Naive B cell (primary cell): Measurements from ENCODE around the gene STK11IP. TPM values are rescaled to one million over a fixed set of nuclear protein-coding genes. Genes with fewer than 3 reads are reported as not detected.
A peak's percentile ranks its signal among the peaks of the same experiment; 100 is the strongest.

Experiments
- ATAC-seq, 2 donors: fragments of 150-1000 bp; cut with Tn5 transposase; 2 replicates each; pipeline ENCODE4 v1.10.0; 2021; ENCODE audit warnings: low read depth in 2 of 2, mild to moderate bottlenecking in 2 of 2, moderate library complexity in 2 of 2
- DNase-seq: peaks from one replicate; pipeline ENCODE4 v3.0.0; 2022
- H3K27ac Mint-ChIP-seq, 6 donors: one replicate each; pipeline ENCODE4 v1.8.0; 2020 to 2022; ENCODE audit warnings: mild to moderate bottlenecking in 6 of 6, mixed read lengths in 6 of 6, moderate library complexity in 5 of 6, inconsistent platforms in 2 of 6
- H3K27me3 Mint-ChIP-seq, 3 donors: one replicate each; pipeline ENCODE4 v1.8.0; 2021 to 2022; ENCODE audit warnings: mixed read lengths in 3 of 3, mild to moderate bottlenecking in 1 of 3
- H3K36me3 Mint-ChIP-seq, 2 donors: one replicate each; pipeline ENCODE4 v1.8.0; 2020 to 2022; ENCODE audit warnings: mixed read lengths in 2 of 2, inconsistent platforms in 1 of 2, mild to moderate bottlenecking in 1 of 2
- H3K4me1 Mint-ChIP-seq, 3 donors: one replicate each; pipeline ENCODE4 v1.8.0; 2020 to 2022; ENCODE audit warnings: mixed read lengths in 3 of 3, inconsistent platforms in 1 of 3, mild to moderate bottlenecking in 1 of 3, moderate library complexity in 1 of 3
- H3K4me3 Mint-ChIP-seq, 8 donors: one replicate each; pipeline ENCODE4 v1.8.0; 2020 to 2022; ENCODE audit warnings: mild to moderate bottlenecking in 8 of 8, mixed read lengths in 8 of 8, moderate library complexity in 8 of 8, inconsistent platforms in 2 of 8
- H3K9me3 Mint-ChIP-seq, 7 donors: one replicate each; pipeline ENCODE4 v1.8.0; 2020 to 2022; ENCODE audit warnings: mixed read lengths in 7 of 7, mild to moderate bottlenecking in 5 of 7, inconsistent platforms in 2 of 7, moderate library complexity in 1 of 7
- polyA plus RNA-seq, 6 donors: library from polyadenylated mRNA; unstranded; fragments of 300-500 nt; fragmentation: Illumina TruSeq; gene quantifications; one replicate each; pipeline ENCODE4 v1.2.3, GENCODE V29; 2021; ENCODE audit warnings: low read depth in 6 of 6

Gene STK11IP
- polyA plus RNA-seq, 6 donors from 2014 or later = 11.5 to 16.0 (median 13.5) TPM

DNA sequence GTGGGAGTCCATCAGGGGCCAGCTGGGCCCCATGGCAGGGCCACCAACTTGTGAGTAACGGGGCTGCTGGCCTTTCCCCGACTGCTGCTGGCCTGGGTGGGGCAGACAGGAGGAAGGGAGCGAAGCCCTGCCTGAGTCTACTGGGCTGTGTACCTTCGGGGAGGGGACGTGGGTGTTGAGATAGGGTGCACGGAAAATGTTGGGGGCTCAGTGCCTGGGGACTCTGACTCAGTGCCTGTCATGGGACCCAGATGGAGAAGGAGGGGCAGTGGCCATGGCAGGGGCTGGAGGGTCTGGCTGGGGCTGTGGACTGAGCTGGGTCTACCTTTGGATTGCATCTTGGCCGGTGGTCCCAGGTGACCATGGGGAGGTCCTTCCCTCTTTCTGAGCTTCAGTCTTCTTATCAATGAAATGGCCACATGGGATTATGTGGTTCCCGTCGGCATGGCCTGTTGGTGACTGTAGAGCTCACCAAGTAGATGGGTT lies 33.8 kb downstream of the STK11IP start:
- no peak for DNase-seq
- peaks cover 0 to 3% (median 0%) of the 10 kb centered on the region in 7 donors for H3K9me3 Mint-ChIP-seq
- H3K27ac Mint-ChIP-seq = no peak overlapping the region
- no peak for ATAC-seq
- H3K27me3 Mint-ChIP-seq = peaks cover 18 to 69% (median 66%) of the 10 kb centered on the region in 3 donors
- H3K36me3 Mint-ChIP-seq = no peaks in the 10 kb centered on the region
- H3K4me1 Mint-ChIP-seq = peaks cover 14 to 18% (median 15%) of the 10 kb centered on the region in 3 donors
- no peak overlapping the region for H3K4me3 Mint-ChIP-seq

DNA sequence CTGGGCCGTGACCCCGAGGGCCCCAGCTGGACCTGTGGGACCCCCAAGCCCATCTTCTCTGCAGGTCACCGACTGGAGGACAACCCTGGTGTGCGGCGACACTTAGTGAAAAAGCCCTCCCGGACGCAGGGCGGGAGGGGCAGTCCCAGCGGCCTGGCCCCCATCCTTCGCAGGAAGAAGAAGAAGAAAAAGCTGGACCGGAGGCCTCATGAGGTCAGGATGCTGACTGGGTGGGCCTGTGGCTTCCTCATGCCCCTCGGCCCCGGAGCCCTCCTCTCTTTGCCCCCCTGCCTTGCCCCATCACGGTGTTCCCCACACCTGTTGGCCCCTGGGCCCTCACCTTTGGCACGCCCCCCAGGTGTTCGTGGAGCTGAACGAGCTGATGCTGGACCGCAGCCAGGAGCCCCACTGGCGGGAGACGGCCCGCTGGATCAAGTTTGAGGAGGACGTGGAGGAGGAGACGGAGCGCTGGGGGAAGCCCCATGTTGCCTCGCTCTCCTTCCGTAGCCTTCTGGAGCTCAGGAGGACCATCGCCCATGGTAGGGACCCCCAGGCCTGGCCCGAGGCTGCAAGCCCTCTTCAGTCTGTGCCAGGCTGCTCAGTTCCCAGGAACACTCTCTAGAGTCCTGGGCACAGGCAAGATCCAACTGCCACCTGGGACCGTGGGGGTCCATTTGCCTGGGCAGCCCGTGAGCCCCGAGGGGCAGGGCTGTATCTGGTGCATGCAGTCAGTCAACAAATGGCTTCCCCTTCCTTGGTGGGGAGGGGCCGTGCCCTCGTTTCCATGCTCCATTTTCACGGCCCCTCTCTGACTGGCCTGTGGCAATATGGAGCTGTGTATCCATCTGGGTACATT lies 34.5 kb downstream of the STK11IP start:
- Mint-ChIP-seq H3K27ac (no peak overlapping the region), H3K4me1 (peaks cover 8 to 13% (median 9%) of the 10 kb centered on the region in 3 donors), H3K27me3 (peaks cover 16 to 69% (median 66%) of the 10 kb centered on the region in 3 donors), H3K9me3 (peaks cover 0 to 3% (median 0%) of the 10 kb centered on the region in 7 donors), H3K4me3 (no peak overlapping the region), H3K36me3 (no peaks in the 10 kb centered on the region)
- no peak for DNase-seq
- no peak for ATAC-seq

DNA sequence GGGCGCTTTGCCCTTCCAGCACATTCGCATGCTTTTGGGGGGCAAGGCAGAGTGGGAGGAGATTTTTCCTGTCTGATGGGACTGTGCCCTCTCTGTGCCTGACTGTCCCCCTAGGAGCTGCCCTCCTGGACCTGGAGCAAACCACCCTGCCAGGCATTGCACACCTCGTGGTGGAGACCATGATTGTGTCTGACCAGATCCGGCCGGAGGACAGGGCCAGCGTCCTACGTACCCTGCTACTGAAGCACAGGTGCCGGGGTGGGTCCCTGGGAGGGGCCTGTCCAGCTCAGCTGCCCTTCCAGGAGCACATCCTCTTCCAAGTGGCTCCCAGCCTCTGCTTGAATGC lies 35.1 kb downstream of the STK11IP start:
- no peak overlapping the region for H3K27ac Mint-ChIP-seq
- peaks cover 19 to 72% (median 69%) of the 10 kb centered on the region in 3 donors for H3K27me3 Mint-ChIP-seq
- peaks cover 8 to 11% (median 9%) of the 10 kb centered on the region in 3 donors for H3K4me1 Mint-ChIP-seq
- ATAC-seq (no peak), DNase-seq (no peak)
- H3K4me3 Mint-ChIP-seq = no peak overlapping the region
- H3K9me3 Mint-ChIP-seq = peaks cover 0 to 3% (median 0%) of the 10 kb centered on the region in 7 donors
- H3K36me3 Mint-ChIP-seq = no peaks in the 10 kb centered on the region

DNA sequence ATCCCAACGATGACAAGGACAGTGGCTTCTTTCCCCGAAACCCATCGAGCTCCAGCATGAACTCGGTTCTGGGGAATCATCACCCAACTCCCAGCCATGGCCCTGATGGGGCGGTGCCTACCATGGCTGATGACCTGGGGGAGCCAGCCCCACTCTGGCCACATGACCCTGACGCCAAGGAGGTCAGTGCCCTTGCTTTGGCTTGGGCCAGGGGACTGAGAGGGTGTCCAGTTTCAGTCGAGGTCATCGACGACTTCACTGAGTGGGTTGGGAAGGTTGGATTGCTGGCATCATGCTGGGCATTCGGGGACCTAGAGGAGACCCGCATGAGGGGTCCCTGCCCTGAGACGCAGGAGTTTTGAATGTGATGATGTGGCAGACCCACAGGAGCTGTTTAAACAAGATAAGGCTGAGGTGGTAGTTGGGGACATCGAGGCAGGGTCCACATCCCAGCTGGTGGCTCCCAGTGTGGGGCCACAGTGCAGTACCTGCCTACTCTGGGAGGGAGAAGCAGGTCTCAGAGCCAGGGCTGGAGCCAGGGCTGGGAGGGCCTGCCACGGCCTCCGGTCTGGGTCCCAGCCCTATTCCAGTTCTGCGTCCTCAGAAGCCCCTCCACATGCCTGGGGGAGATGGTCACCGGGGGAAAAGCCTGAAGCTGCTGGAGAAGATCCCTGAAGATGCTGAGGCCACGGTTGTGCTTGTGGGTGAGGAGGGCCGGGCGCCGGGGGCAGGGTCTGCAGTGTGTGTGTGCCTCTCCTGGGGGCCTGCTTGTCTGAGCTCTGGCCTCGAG lies 35.8 kb downstream of the STK11IP start:
- no peak for ATAC-seq
- no peaks in the 10 kb centered on the region for H3K36me3 Mint-ChIP-seq
- H3K27ac Mint-ChIP-seq = no peak overlapping the region

DNA sequence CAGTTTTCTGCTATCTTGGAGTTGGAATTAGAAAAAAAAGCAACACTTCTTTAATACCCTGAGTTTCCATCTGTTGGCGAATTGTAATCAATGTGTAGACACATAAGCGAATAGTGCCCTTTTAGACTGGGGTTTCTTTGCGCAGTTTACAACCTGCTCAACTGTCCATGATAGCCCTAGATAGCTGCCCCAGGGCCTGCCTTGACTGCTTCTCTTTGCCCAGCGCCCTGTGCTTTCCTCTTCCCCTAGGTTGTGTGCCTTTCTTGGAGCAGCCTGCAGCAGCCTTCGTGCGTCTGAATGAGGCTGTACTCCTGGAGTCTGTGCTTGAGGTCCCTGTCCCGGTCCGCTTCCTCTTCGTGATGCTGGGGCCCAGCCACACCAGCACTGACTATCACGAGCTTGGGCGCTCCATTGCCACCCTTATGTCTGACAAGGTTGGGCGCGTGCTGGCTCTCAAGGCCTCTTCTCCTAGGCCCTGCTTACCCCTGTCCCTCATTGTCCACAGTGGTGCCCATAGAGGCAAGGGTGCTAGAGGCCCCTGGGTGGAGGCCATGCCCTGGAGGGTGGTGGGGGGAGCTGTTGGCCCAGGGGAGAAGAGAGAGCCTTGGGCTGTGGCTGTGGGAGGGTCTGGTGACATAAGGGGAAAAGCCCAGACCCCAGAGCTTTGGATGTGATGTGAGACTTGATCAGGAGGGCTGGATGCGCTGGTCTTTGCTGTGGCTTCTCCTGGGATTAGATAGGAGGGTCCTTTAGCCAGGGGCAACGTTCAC lies 36.7 kb downstream of the STK11IP start:
- Mint-ChIP-seq H3K36me3 (no peaks in the 10 kb centered on the region), H3K27me3 (peaks cover 22 to 70% (median 66%) of the 10 kb centered on the region in 3 donors), H3K27ac (no peak overlapping the region), H3K9me3 (peaks cover 0 to 3% (median 0%) of the 10 kb centered on the region in 7 donors), H3K4me3 (no peak overlapping the region), H3K4me1 (peaks cover 0 to 3% (median under 1%) of the 10 kb centered on the region in 3 donors)
- no peak for DNase-seq
- no peak for ATAC-seq

More for the DNA sequence above, 35.8 kb downstream of the STK11IP start:
- H3K4me1 Mint-ChIP-seq = peaks cover 5 to 11% (median 9%) of the 10 kb centered on the region in 3 donors
- DNase-seq = no peak
- H3K9me3 Mint-ChIP-seq = peaks cover 0 to 3% (median 0%) of the 10 kb centered on the region in 7 donors
- H3K27me3 Mint-ChIP-seq = peaks cover 19 to 71% (median 70%) of the 10 kb centered on the region in 3 donors
- H3K4me3 Mint-ChIP-seq = no peak overlapping the region

DNA sequence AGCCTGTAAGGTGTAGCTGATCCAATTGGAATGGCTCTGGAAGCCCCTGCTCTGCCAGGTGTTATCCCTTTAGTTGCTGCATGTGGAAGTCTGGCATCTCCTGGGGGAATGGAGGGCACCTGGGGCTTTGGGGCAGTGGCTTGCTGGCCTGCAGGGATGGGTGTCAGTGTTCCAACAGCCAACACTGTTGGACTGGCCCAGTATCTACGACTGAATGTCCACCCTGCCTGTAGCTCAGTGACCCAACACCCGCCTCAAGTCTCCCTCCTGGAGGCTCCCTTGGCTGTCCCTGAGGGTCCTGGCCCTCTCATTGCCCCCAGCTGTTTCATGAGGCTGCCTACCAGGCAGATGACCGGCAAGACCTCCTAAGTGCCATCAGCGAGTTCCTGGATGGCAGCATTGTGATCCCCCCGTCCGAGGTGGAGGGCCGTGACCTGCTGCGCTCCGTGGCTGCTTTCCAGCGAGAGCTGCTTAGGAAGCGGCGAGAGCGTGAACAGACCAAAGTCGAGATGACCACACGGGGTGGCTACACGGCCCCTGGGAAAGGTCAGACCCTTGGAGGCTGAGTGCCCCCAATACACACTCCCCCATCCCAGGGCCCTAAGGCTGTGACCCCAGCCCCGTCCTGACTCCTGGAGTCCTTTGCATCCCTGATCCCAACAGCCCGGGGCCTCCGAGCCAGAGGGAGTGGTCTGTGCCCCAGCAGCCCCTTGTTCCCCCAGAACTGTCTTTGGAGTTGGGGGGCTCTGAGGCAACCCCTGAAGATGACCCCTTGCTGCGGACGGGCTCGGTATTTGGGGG lies 37.5 kb downstream of the STK11IP start:
- DNase-seq = no peak
- H3K9me3 Mint-ChIP-seq = peaks cover 0 to 3% (median 0%) of the 10 kb centered on the region in 7 donors
- no peak overlapping the region for H3K27ac Mint-ChIP-seq
- peaks cover 0 to 2% (median 0%) of the 10 kb centered on the region in 3 donors for H3K4me1 Mint-ChIP-seq
- H3K27me3 Mint-ChIP-seq = peaks cover 22 to 72% (median 64%) of the 10 kb centered on the region in 3 donors
- no peak overlapping the region for H3K4me3 Mint-ChIP-seq
- H3K36me3 Mint-ChIP-seq = no peaks in the 10 kb centered on the region
- no peak for ATAC-seq

DNA sequence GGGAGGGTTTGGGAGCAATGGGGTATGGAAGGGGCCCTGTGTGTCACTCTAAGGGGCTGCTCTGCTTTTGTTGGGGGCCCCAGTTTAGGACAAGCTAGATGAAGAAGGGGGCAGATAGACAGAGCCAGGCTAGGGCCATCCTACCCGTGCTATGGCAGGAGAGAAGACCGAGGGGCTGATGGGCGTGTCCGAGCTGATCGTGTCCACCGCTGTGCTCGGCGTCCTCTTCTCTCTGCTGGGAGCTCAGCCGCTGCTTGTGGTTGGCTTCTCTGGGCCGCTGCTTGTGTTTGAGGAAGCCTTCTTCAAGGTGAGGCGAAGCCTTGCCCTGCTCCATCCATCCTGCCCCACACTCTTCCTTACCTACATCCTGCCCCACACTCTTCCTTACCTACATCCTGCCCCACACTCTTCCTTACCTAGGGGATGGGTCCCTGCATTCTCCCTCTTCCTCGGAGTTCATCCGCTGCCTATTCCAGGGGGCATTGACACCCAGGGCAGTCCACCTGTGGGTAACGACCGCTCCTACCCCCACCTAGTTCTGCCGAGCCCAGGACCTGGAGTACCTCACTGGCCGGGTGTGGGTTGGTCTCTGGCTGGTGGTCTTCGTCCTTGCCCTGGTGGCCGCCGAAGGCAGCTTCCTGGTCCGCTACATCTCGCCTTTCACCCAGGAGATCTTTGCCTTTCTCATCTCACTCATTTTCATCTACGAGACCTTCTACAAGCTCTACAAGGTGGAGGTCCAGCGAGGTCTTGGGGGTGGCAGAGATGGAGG lies 38.7 kb downstream of the STK11IP start:
- H3K36me3 Mint-ChIP-seq = no peaks in the 10 kb centered on the region
- peaks cover 0 to 1% (median 0%) of the 10 kb centered on the region in 7 donors for H3K9me3 Mint-ChIP-seq
- ATAC-seq = no peak
- H3K4me1 Mint-ChIP-seq = no peaks in the 10 kb centered on the region
- H3K4me3 Mint-ChIP-seq = no peak overlapping the region
- no peak overlapping the region for H3K27ac Mint-ChIP-seq
- DNase-seq = no peak
- peaks cover 22 to 60% (median 52%) of the 10 kb centered on the region in 3 donors for H3K27me3 Mint-ChIP-seq

DNA sequence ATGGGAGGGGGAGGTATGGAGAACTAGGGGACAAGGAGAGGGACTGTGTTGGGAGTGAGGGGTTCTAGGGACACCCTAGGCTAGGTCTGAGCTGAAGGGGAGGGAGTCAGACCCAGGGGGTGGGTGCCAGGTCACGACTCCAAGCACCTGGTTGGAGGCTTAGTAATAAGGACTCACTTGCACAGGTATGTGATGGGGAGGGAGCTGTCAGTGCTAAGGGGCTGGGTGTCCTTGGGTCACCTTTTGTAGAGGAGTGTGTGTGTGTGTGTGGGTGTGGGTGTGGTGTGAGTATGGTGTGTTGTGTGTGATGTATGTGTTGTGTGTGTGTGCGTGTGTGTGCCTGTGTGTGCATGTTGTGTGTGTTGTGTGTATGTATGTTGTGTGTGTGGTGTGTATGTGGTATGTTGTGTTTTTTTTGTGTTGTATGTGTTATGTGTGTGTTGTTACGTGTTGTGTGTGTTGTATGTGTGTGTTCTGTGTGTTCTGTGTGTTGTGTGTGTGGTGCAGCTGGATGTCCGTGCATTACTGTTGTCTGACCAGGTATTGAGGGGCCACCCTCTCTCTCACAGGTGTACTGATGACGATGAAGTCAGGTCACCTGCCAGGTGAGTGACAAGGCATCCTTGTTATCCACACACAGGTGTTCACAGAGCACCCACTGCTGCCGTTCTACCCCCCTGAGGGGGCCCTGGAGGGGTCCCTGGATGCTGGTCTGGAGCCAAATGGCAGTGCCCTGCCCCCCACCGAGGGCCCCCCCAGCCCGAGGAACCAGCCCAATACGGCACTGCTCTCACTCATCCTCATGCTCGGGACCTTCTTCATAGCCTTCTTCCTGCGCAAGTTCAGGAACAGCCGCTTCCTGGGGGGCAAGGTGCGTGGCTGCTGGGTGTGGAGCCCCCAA lies 39.5 kb downstream of the STK11IP start:
- Mint-ChIP-seq H3K9me3 (no peaks in the 10 kb centered on the region), H3K36me3 (no peaks in the 10 kb centered on the region), H3K27ac (peak overlapping the region in 2 of 6 donors; percentile 0 to 23), H3K27me3 (peaks cover 22 to 55% (median 45%) of the 10 kb centered on the region in 3 donors), H3K4me3 (no peak overlapping the region), H3K4me1 (peaks cover 2 to 7% (median 3%) of the 10 kb centered on the region in 3 donors)
- ATAC-seq (no peak), DNase-seq (no peak)

DNA sequence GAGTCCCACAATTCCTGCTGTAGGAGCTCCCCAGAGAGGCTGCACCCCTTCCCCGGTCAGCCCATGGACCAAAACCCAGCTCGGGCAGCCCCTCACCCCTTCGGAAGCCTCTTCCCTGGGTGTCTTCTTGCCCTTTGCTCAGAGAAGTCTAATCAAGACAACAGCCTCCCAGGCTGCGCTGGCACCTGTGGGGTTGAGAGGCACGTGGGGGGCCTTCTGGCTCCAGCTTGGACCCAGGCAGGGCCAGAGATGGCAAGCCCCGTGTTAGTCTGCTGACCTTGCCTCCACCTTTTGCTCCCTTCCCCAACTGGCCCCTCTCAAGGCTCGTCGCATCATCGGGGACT lies 40.2 kb downstream of the STK11IP start:
- Mint-ChIP-seq H3K9me3 (no peaks in the 10 kb centered on the region), H3K4me3 (no peak overlapping the region), H3K36me3 (no peaks in the 10 kb centered on the region), H3K27ac (no peak overlapping the region), H3K27me3 (peaks cover 22 to 55% (median 45%) of the 10 kb centered on the region in 3 donors), H3K4me1 (peaks cover 8 to 13% (median 8%) of the 10 kb centered on the region in 3 donors)
- DNase-seq (no peak), ATAC-seq (no peak)

DNA sequence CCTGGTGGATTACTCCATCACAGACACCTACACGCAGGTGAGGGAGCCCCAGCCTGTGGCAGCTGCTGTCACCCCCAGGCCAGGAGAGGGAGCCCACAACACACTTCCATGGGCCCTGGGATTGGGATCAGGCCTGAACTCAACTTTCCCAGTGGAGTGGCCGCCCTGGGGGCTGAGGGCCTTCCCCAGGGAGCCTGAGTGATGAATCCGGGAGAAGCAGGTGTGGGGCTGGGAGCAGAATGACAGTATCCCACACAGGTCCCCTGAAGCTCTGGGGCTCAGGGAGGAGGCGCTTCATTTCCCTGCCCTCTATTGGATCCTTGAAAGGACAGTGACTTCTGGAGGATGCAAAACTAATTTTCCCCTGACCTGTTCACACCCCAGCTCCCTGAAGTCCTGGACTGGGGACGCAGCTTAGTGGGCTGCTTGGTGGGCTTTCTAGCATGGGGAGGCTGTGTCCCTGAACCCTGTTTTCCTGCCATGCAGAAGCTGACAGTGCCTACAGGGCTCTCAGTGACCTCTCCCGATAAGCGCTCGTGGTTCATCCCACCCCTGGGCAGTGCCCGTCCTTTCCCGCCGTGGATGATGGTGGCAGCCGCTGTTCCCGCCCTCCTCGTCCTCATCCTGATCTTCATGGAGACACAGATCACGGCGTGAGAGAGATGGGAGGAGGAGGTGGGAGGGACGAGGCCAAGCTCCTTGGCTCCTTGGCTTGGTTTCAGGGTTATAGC lies 40.7 kb downstream of the STK11IP start:
- Mint-ChIP-seq H3K36me3 (no peaks in the 10 kb centered on the region), H3K9me3 (no peaks in the 10 kb centered on the region), H3K27me3 (peaks cover 17 to 51% (median 45%) of the 10 kb centered on the region in 3 donors), H3K27ac (no peak overlapping the region), H3K4me1 (peaks cover 8 to 19% (median 12%) of the 10 kb centered on the region in 3 donors), H3K4me3 (no peak overlapping the region)
- no peak for ATAC-seq
- DNase-seq = no peak
